NCI-H82 treated with DMSO at 0.1 percent for 48 hours (cell line): ENCODE results near the gene FHOD3.

Experiments
- DNase-seq: peaks from one replicate; lab custom pipeline; 2025; ENCODE audit not compliant: unreplicated experiment; lab: John Stamatoyannopoulos, UW

Gene FHOD3

DNA sequence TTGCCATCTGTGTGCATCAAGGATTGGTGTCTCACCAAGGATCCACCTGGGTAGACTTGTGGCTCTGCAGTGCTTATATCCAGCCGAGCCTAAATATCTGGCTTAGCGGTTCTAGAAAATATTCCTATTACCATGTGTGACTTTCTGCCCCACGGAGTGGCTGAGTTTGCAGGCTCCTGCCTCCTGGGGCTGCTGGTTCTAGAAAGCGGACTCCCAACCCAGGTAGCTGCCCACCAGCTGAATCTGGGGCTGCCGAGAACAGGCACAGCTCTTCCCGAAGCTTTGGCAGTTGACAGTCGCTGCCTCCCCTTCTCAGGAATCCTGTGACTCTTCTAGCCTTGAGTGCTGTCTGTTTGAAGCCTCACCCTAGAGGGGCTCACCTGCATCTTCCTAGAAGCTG is 426.7 kb downstream of the FHOD3 start:
- DNase-seq: no peak

DNA sequence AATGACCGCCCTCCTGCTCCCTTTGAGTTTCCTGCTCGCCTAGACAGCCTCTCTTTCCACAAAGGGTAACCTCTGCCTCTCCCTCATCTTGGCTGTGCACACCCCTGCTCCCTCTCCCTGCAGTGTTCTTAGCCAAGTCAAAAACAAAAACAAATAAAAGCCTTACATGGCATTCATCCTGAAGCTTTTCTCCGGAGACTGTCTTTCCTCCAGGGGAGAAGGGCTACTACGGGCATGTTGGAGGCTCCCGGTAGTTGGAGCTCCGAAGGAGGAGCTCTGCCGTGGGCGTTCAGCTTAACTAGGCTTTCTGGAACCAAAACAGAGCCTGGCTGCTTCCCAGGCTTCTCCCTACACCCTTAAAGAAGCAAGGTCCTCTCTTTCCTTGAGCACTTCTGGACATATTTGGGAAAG is 427.1 kb downstream of the FHOD3 start:
- DNase-seq: no peak

DNA sequence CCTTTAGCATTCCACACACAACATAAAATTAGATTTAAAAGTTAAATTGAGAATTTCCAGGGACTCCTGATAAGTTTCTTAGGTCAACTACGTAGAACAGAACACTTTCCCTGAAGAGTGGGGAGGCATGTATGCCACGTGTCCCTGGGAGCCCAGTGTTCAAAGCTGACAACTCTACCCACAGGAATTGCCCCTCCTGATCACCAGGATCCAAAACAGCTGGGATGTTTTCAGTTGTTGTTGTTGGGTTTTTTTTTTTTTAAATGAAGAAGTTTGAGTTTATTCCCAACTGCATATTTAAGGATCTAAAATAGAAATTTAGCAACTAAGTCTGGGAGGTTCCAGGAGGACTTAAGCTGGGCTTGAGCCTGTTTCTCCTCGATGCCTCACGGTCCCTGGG is 430.8 kb downstream of the FHOD3 start:
- DNase-seq: no peak

DNA sequence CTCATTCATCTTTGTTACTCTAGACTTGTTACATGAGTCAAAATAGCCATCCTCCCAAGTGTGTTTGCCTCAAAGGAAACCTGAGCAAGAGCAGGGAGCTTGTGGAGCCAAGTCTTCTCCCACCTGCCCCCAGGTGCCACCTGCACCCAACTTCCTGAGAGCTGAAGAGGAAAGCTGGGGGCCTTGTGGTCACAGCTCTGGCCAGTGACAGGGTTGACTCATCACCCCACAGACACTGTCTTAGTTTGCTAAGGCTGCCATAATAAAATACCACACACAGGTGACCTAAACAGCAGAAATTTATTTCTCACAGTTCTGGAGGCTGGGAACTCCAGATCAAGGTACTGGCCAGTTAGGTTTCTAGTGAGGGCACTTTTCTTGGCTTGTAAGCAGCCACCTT is 431.7 kb downstream of the FHOD3 start:
- DNase-seq: no peak

DNA sequence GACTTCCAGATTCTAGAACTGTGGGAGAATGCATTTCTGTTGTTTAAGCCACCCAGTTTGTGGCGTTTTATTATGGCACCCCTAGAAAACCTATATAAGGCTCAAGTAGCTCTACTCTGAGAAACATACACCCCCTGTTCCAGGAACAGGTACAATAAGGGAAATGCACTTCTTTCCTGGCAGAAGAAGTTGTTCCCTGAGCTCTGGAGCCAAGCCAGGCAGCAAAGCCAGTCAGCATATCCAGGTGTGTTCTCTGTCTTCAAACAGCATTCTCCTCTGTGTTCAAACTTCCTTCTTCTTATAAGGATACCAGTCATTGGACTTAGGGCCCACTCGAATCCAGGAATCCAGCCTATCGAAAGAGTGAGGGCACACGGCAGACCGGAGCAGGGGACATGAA is 434.8 kb downstream of the FHOD3 start:
- DNase-seq: no peak

DNA sequence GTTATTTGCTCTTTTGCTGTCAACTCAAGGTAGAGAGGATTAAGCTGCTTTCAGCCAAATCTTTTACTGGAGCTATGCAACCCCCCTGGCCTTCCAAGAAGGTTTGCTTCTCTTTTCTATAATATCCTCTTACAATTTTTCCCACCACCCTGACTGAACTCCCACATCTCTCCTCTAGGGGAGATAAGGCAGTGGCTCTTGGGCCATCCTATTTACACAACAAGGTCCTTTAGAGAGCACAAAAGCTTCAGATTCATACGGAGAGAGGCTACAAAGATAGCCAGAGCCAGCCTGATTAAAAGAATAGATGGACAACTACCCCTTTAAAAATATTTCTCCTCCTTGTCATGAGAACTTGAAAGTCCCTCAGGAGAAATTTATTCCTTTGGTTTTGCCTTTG is 435.6 kb downstream of the FHOD3 start:
- DNase-seq: no peak

DNA sequence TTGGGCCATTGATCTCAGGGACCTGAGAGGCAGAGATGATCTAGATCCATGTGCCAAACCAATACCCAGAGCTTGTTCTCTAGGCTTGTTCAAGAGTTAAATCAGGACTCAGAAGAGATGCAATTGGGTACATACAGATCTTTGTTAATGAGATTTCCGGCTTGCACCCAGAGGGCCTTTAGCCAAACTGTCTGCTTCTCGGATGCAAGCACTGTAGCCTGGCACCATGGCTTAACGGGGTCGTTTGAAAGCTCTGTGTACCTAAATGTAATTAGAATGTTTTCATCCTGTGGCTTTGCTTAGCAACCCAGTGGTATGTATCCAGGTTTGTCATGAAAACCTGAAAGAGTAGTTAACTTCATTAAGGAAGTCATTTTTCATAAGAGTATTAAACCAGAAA is 437.1 kb downstream of the FHOD3 start:
- no peak for DNase-seq

DNA sequence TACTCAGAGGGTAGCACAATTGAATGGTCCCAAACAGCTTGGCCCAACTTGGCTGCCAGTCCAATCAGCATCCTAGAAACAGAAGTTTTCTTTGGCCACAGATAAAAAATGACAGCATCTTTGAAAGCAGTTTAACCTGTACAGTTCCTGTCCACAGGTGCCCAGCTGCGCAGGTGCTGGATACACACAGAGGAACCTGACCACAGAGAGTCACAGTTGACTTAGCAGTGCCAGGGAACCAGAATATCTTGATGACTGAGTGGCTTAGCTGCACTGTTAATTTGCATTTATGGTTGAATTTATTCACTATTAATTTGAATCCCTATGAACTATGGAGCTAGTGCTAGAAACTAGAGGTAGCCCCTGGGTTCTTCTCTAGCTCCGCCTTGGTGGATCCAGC is 437.6 kb downstream of the FHOD3 start:
- no peak for DNase-seq

DNA sequence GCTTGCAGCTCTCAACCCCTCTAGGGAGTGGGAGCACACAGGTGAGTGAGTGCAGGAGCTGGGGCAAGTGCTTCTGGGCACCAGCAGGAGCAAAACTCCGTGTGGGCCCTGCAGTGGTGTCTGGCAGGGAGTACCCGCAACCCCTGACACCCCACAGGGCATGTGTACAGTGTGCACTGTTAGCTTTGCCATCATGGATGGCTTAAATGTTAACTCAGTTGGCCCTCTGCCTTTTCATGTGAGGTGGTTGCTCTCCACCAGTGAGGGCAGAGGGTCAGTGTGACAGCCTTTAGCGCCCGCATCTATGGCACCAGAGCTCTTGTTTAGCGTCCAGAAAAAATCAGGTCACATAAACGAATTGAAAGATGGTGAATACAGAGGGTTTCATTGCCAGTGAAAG is 438.6 kb downstream of the FHOD3 start:
- no peak for DNase-seq

DNA sequence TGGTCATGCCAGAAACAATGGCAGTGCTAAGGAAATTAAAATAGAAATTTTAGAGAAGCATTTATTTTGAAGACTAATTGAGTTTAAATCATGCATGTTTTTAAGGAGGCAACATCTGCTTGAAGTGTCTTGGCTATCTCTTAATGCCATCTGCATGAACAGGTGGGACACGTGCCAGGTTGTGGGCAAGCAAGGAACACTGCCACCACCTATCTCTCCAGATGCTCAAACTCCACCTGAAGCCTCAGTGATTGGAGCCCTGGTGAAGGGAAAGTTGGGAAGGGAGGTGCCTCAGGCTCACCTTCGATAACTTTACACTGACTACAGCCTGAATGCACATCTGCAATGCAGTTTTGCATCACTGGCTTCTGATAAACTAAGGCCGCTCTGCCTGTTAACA is 439.8 kb downstream of the FHOD3 start:
- no peak for DNase-seq

DNA sequence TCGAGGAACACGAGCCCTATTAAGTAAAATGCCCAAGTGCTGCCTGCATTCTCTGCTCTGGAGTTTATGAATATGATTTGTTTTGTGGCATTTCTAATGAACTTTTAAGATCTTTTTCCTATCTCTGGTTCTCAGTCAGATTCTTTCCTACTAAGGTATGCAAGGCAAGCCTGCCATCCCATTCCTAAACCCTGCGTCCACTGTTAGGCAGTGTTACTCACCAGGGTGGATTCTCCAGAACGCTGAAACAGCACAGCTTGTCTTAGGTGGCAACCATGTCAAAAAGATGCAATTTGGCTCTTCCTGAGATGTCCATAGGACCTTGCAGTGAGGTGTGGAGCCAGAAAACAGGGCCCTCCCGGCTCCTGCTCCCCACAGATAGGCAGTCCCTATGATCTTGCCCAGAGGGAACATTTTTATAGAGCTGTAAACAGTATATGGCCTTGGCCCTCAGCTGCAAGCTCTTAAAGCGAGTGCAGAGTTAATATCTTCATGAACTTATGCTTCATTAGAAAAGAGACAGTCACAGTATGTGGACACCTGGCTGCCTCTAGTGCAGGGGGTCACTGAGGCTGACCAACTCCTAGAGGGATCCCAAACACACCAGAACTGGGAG is 446.9 kb downstream of the FHOD3 start:
- no peak for DNase-seq

DNA sequence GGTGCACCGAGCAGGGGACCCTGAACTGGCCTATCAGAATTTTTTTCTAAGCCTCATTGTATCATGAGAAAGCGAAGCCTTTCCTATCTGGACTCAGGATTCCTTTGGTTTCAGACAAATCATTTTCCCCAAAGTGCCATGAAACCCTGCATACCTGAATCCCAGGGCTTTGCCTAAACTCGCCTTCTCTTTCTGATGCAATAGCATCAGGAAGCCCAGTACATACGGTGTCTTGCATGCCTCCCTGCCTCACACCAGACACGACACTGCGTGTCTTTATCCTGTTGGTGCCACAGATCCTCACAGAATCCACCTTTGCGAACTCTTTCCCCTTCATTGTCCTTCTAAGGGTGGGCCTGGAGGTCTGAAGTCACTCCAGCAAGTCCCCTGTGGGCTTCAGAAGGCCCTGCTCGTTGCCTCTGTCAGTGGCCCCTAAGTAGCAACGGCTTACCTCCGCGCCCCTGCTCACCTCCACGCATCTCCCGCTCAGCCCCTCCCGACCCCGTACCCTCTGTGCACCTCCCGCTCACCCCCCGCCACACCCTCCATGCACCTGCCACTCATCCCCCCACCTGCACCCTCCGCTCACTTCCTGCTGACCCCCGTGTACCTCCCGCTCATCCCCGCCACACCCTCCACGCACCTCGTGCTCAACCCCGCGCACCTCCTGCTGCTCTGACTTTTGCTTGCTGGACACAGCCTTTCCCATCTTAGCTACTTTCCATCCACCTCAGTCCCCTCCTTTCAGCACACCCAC is 447.9 kb downstream of the FHOD3 start:
- DNase-seq: no peak

DNA sequence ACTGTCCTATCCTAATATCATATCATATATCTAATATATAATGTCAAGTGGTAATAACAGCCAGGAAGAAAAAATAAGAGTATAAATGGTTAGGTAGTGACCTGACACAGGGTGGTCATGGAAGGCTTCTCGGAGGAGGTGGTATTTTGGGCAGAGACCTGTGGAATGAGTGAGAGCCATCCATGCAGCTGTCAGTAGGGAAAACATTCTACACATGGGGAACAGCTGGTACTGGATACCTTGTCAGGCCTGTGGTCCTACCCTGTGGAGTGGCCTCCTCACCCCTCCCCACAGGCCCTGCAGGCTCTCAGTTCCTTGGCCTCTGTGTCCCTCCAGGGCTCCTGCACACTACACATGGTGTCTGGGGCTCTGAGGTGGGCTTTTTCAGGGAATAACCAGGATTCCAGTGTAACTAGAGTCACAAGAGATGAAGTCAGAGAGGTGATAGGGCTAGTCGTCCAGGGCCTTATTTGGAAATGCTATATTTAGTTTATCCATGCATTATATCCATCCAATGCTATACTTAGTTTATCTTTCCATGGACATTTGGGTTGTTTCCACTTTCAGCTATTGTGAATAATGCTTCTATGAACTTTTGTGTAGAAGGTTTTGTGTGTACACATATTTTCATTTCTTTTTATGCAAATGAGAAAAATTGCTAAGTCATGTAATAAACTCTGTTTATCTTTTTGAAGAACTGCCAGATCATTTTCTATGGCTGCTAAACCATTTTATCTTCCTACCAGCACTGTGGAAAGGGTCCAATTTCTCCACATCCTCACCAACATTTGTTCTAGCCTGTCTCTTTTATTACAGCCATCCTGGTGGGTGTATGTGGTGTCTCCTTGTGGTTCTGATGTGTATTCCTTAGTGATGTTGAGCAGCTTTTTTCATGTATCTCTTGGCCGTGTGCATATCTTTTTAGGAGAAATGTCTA is 455.7 kb downstream of the FHOD3 start:
- no peak for DNase-seq

DNA sequence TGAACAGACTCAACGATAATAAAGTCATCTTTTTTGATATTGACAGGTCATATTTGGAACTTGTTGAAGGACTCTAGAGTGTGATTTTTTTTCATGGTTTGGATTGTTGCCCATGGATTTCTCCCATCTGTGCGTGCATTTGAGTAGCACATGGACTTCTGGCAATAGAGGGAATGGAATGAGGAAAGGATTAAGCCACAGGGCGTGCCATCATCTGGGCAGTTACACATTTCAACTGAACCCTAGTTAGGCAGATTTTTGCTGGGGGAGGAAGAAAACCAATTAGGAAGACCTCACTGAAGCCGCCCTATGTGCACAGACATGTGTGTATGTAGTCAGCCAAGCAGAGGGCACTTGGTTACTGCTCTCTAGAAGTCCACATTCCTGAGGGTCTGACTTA is 458.7 kb downstream of the FHOD3 start:
- DNase-seq: no peak

DNA sequence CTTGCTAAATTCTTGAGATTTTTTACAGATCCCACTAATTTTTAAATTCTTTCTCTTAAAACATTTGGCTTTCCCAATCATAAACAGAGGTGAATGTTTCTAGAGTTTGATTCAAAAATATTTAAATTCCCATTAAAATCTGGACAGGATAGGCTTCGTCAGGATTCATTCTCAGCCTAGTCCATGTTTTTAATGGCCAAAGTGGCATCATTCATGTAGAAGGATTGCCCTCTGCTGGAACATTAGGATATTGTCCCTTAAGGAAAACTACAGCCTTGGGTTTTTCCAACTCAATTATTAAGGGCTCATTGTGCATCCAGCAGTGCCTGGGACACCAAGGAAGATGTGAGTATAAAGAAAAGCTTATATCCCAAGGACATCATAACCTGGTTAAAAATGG is 459.6 kb downstream of the FHOD3 start:
- DNase-seq: no peak

DNA sequence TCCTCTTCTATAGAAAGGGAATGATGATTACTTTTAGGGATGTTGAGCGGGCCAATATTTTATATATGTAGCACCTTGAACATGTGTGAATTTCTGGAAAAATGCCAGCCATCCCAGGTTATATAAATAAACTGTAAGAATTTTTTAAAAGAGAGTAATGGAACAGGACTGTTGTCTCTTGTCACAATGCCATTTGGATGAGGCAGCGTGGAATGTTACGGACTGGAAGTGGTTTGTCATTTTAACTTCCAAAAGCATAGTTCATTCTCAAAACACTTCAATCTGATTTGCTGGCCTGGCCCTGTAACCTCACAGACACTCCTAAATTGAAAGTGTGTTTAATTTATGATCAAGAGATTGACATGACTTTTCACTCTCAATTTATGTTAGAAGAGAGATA is 460.5 kb downstream of the FHOD3 start:
- DNase-seq: no peak

DNA sequence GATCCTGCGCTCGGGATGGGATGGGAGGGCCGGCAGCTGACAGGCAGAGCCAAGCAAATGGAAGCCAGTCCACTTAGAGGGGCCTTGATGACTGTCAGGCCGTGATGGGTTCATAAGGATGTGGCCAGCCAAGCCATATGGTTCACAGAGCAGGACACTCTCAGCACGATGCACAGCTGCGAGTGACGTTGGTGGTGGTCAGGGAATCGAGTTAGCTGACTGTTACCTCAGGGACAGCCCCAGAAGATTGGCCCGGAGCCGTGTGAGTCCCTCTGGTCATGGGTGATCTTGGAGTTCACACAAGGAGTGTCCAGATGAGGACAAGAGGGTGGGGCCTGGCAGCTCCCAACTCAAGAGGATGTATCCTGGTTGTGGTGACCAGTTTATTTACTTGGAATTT is 461.1 kb downstream of the FHOD3 start:
- DNase-seq: no peak

DNA sequence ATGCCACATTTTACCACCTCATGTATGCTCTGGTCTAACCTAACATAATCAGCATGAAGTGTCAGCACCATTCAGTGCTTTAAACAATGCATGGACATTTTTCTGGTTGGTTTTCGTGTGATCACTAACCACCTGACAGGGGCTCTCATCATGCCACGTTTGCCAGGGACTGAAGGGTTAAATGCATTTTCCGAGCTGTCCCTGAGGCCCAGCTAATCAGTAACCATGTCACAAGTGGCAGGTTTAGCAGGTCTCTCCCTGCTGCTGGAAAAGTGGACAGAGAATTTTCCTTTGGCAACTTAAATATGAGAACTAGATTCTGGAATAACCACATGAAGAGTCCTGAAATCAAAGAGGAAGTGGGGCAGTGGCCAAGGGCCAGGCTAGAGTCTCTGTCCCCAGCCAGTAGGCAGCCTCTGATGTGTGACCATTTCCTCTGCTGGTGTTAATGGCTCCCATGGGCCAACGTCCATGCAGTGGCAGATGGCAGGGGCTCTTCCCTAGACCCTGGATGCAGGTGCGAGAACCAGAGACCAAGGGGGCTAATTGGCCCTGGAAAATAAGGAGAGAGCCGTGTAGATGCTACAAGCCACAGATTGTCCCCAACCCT is 461.8 kb downstream of the FHOD3 start:
- DNase-seq: no peak

DNA sequence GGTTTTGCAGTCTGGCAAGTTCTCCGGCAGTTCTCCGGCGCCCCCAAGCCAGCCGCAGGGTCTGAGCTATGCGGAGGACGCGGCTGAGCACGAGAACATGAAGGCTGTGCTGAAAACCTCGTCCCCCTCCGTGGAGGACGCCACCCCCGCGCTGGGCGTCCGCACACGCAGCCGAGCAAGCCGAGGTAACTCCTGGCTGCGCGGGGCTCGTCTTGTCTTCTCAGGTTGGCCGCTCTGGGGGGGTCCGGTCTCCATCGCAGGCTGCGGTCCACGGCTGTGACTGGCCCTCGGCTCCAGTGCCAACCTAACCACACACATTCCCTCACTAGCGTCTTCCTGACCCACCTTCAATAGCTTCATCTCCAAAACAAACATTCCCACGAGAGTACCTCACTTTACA is 463.1 kb downstream of the FHOD3 start:
- DNase-seq: no peak

DNA sequence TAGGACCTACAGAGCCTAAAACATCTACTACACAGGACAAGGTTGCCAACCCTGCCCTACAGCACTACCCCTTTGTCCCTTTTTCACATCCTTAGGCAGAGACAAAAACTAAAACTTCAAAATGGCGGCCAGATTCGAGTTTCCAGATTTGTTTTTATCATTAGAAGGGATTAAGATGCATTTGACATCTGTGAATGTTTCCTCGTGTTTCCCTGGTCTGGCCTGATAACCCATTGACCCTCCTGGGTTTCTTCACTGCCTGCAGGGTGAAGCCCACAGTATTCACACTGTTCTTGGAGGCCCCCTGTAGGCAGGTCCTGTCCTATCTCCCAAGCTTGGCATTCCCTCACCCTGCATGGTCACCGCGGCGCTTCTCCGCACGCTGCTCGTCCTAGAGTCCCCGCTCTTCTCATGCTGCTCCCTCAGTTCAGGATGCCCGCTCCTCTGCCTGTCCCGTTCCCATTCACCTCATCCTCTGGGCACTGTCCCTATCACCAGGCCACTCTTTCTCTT is 463.7 kb downstream of the FHOD3 start:
- DNase-seq: no peak

DNA sequence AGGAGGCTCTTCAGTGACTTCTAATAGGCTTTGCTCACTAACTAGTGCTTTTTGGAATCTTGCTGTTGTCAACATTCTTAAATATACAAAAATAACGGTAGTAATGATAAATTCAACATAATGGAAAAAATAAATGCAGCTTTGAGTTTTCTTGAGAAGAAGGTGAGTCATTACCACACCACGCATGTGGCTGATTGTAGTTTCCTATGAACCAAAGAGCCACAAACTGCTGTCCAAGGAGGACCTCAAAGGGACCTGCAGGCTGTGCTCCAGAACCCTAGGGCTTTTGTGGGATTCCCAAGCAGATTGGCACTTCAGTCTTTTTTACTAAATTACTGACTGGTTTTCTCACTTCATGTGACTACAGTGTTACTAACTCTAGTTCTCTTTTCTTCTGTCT is 464.6 kb downstream of the FHOD3 start:
- no peak for DNase-seq
